NB4 (cell line): ENCODE measurements around the gene STX12.
"Not testable (repeated sequence)": the region's sequence is repeated elsewhere in the genome, so short reads cannot be mapped to it uniquely, and the experiment has no call there.

ENCODE experiments used
- DNase-seq: peaks from one replicate; pipeline ENCODE4 v3.0.0; 2010; ENCODE audit warnings: low read depth
- H3K4me3 ChIP-seq: one replicate; pipeline ENCODE4 v1.5.1; 2011; ENCODE audit warnings: mild to moderate bottlenecking, low read depth, low read length, moderate library complexity
- MYC ChIP-seq: IDR thresholded peaks from 2 replicates; pipeline ENCODE4 v1.6.1; 2011; ENCODE audit warnings: low read depth, low read length
- POLR2A ChIP-seq: IDR thresholded peaks from 2 replicates; pipeline ENCODE4 v1.6.1; 2011; ENCODE audit warnings: mild to moderate bottlenecking; ENCODE audit not compliant: insufficient read length; ENCODE audit errors: extremely low read depth
- TF ChIP-seq, protein P1 (sequence below): IDR thresholded peaks from 2 replicates; pipeline ENCODE4 v1.6.1; 2011; ENCODE audit warnings: low read depth, low read length
- TF ChIP-seq, protein P2 (sequence below): IDR thresholded peaks from one replicate; pipeline ENCODE4 v1.5.1; 2012; ENCODE audit warnings: low read depth, low read length

STX12 gene

DNA sequence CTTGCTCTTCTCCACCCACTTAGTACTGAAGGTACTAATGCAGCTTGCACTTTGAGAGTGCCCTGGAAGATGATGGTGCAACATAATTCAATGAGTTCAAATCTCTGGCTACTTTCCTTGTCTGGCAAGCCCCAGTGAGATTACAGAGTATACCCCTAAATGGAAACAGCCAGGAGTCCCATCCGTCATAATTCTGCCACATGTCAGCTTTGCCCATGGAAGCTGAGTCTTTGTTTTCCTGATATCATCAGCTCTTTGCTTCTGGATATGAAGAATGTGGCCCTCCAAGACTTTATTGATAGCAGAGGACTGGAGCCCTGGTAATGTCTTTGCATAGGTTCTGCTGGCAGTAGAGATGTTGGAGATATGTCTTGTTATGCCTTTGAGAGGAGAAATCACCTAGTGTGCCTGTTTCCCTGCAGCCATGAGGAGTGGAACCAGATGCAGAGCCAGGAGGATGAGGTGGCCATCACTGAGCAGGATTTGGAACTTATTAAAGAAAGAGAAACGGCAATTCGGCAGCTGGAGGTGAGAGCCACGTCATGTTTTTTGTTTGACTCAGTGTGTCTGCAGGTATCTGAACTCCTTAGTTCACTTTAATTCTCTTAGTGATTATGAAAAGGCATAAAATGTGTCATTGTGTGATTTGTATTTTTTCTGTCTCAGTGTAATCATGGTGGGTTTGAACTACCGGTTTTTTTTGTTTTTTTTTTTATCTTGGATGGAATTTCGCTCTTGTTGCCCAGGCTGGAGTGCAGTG, 38.9 kb downstream of the STX12 start:
- no peak for DNase-seq
- H3K4me3 ChIP-seq, result no peak overlapping the region
- TF ChIP-seq, protein P1, sequence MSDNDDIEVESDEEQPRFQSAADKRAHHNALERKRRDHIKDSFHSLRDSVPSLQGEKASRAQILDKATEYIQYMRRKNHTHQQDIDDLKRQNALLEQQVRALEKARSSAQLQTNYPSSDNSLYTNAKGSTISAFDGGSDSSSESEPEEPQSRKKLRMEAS, result no peak
- TF ChIP-seq MYC (no peak), POLR2A (no peak)
- TF ChIP-seq, protein P2, sequence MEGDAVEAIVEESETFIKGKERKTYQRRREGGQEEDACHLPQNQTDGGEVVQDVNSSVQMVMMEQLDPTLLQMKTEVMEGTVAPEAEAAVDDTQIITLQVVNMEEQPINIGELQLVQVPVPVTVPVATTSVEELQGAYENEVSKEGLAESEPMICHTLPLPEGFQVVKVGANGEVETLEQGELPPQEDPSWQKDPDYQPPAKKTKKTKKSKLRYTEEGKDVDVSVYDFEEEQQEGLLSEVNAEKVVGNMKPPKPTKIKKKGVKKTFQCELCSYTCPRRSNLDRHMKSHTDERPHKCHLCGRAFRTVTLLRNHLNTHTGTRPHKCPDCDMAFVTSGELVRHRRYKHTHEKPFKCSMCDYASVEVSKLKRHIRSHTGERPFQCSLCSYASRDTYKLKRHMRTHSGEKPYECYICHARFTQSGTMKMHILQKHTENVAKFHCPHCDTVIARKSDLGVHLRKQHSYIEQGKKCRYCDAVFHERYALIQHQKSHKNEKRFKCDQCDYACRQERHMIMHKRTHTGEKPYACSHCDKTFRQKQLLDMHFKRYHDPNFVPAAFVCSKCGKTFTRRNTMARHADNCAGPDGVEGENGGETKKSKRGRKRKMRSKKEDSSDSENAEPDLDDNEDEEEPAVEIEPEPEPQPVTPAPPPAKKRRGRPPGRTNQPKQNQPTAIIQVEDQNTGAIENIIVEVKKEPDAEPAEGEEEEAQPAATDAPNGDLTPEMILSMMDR, result no peak

GRCh38 chr1:27816921-27817630, 44.1 kb downstream of the STX12 start:
- TF ChIP-seq MYC, result no peak
- H3K4me3 ChIP-seq, result no peak overlapping the region
- no peak for DNase-seq

DNA sequence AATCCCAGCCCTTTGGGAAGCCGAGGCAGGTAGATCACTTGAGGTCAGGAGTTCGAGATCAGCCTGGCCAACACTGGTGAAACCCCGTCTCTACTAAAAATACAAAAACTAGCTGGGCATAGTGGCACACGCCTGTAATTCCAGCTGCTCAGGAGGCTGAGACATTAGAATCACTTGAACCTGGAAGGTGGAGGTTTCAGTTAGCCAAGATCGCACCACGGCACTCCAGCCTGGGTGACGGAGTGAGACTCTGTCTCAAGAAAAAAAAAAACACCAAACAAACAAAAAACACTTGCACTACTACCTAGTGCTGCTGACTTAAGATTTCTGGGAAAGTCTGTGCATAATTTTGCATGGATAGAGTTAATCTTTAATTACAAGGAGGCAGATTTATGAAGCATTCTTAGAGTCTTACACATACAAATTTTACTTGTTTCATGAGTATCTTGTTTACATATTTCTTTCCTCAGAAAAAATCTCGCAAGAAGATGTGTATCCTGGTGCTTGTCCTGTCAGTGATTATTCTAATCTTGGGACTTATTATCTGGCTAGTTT, 48.8 kb downstream of the STX12 start:
- TF ChIP-seq POLR2A (no peak), MYC (no peak)
- H3K4me3 ChIP-seq, result no peak overlapping the region
- DNase-seq, result no peak

DNA sequence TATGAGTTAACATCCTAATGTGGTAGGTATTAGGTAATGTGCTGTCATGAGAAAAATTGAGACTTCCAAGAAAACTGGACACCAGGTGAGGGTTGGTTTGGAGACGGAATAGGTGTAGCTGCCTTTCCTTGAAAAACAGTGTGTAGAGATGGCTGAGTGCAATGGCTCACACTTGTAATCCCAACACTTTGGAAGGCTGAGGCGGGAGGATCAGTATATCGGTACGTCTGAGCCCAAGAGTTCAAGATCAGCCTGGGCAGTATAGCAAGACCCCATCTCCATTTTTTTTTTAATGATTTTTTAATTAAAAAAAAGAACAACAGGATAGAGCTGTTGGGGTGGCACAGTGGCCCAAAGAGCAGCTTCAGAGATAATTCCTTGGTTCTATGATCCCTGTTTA, 50.8 kb downstream of the STX12 start:
- TF ChIP-seq POLR2A, result no peak
- TF ChIP-seq, protein P2, result no peak
- TF ChIP-seq, protein P1, result no peak
- no peak for TF ChIP-seq MYC
- H3K4me3 ChIP-seq, result no peak overlapping the region
- DNase-seq, result no peak

GRCh38 chr1:27824411-27824810, 51.4 kb downstream of the STX12 start:
- TF ChIP-seq POLR2A (no peak), MYC (no peak)
- TF ChIP-seq, protein P1, result no peak
- TF ChIP-seq, protein P2, result no peak
- H3K4me3 ChIP-seq, result no peak overlapping the region
- DNase-seq, result no peak

DNA sequence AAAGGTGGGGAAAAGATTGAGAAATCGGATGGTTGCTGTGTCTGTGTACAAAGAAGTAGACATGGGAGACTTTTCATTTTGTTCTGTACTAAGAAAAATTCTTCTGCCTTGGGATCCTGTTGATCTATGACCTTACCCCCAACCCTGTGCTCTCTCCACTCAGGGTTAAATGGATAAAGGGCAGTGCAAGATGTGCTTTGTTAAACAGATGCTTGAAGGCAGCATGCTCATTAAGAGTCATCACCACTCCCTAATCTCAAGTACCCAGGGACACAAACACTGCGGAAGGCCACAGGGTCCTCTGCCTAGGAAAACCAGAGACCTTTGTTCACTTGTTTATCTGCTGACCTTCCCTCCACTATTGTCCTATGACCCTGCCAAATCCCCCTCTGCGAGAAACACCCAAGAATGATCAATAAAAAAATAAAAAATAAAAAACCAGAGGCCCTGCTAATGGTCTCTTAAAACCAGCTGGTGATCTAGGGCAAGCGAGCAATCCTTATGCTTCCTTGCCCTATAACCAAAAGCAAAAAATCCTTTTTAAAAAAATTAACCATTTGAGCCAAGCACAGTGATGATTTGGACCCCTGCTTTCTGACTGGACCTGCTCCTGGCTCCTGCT, 56.4 kb downstream of the STX12 start:
- H3K4me3 ChIP-seq, result peak overlapping the region; percentile 99
- not testable (repeated sequence) for DNase-seq

- DNase-seq, result peak; percentile 96
- TF ChIP-seq POLR2A (peak; percentile 95), MYC (peak; percentile 85)
- TF ChIP-seq, protein P2, result no peak
- TF ChIP-seq, protein P1, result peak; percentile 72
- peak within 1 kb of the TSS; percentile 99 for H3K4me3 ChIP-seq
Measured at GRCh38 chr1:27830621-27831440, 57.8 kb downstream of the STX12 start, which contains the start of gene PPP1R8. TSS of gene PPP1R8 (plus strand) at chr1:27830782. CDS start at chr1:27830836, 54 bp downstream.
